ENCODE data around the gene AGPAT4. TPM values are rescaled to one million over a fixed set of nuclear protein-coding genes. Genes with fewer than 3 reads are reported as not detected.

The AGPAT4 gene
- total RNA-seq, 1 experiment from 2014 or later: 9.2 TPM

DNA sequence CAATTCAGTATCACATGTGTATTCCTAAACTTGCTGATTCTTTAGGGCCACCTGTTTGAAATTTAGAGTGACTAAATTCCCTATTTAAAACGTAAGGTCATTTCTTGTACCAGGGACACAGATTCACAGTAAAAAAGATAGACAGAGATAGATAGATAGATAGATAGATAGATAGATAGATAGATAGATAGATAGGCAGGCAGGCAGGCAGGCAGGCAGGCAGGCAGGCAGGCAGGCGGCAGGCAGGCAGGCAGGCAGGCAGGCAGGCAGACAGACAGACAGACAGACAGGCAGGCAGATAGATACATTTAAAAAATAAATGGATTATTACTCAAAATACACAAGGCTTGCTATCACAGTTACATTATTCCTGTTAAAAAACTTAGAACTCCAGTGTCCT, 54.2 kb downstream of the AGPAT4 start:
- intact Hi-C loops (cut with micrococcal nuclease; ENCODE audit: unreplicated experiment): no loop called here
- CTCF ChIA-PET: no interaction called here

DNA sequence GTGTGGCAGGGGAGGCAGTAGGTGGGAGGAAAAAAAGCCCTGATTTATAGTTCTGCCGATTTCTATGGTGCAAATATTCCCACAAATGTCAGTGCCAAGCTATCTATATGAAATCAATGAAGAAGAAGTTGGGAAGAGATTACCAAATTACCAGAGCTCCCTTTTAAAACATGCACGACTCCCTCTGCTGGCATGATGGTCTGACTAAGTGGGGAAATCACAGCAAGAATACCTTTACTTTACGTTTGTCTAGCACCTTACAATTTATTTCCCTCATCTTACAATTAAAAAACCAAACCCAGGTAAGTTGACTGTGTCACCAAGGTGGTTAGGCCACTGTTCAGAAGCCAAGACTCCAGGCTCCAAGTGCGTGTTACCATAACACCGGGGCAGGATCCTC, 55.6 kb downstream of the AGPAT4 start:
- no TSS peak for BruUV-seq (replicated peaks)
- TF ChIP-seq, protein P1, sequence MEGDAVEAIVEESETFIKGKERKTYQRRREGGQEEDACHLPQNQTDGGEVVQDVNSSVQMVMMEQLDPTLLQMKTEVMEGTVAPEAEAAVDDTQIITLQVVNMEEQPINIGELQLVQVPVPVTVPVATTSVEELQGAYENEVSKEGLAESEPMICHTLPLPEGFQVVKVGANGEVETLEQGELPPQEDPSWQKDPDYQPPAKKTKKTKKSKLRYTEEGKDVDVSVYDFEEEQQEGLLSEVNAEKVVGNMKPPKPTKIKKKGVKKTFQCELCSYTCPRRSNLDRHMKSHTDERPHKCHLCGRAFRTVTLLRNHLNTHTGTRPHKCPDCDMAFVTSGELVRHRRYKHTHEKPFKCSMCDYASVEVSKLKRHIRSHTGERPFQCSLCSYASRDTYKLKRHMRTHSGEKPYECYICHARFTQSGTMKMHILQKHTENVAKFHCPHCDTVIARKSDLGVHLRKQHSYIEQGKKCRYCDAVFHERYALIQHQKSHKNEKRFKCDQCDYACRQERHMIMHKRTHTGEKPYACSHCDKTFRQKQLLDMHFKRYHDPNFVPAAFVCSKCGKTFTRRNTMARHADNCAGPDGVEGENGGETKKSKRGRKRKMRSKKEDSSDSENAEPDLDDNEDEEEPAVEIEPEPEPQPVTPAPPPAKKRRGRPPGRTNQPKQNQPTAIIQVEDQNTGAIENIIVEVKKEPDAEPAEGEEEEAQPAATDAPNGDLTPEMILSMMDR (IDR thresholded peaks at IDR 0.05; ENCODE audit: insufficient read depth in 1 of 2, low read depth in 1 of 2, low read length in 1 of 2, severe bottlenecking in 1 of 2, unreplicated experiment in 1 of 2): peak in 1 of 2 experiments; percentile 16
- no peak for DNase-seq
- H3K36me3 ChIP-seq (ENCODE audit: control insufficient read depth, insufficient read depth, low read length): no peaks in the 10 kb centered on the region
- ChIA-PET POLR2A (no interaction called here), CTCF (interaction anchor here (0.6 to 1.2 kb wide), 2 partner anchors 78 to 287 kb away, joined by 3 to 4 read pairs; no protein-coding TSS in a partner anchor)
- peaks cover 11% of the 10 kb centered on the region for H3K36me3 Mint-ChIP-seq (ENCODE audit: insufficient read depth, unreplicated experiment)
- H3K4me1 ChIP-seq: peaks cover 5% of the 10 kb centered on the region; the same call in 1 of the 2 replicates
- H3K27me3 Mint-ChIP-seq (ENCODE audit: insufficient read depth, unreplicated experiment): no peaks in the 10 kb centered on the region
- no peak overlapping the region for H3K27ac Mint-ChIP-seq (ENCODE audit: unreplicated experiment)
- no peaks in the 10 kb centered on the region for H3K27me3 ChIP-seq (replicated peaks; ENCODE audit: control insufficient read depth, insufficient read depth, low read length)
- H3K4me3 ChIP-seq (ENCODE audit: low read depth, low read length): no peak overlapping the region
- no peaks in the 10 kb centered on the region for H3K9me3 ChIP-seq
- H3K4me1 Mint-ChIP-seq (ENCODE audit: low read depth, unreplicated experiment): no peaks in the 10 kb centered on the region
- intact Hi-C loops (cut with micrococcal nuclease; ENCODE audit: unreplicated experiment): no loop called here
- peaks cover 6% of the 10 kb centered on the region for H3K9me3 Mint-ChIP-seq (ENCODE audit: unreplicated experiment)
- no peak overlapping the region for H3K4me3 Mint-ChIP-seq (ENCODE audit: unreplicated experiment)

More for the DNA sequence above, 54.2 kb downstream of the AGPAT4 start:
- H3K27me3 ChIP-seq (replicated peaks; ENCODE audit: control insufficient read depth, insufficient read depth, low read length): no peaks in the 10 kb centered on the region
- POLR2A ChIA-PET: no interaction called here
- Mint-ChIP-seq H3K27me3 (ENCODE audit: insufficient read depth, unreplicated experiment) (no peaks in the 10 kb centered on the region), H3K4me1 (ENCODE audit: low read depth, unreplicated experiment) (no peaks in the 10 kb centered on the region), H3K36me3 (ENCODE audit: insufficient read depth, unreplicated experiment) (peaks cover 6% of the 10 kb centered on the region), H3K4me3 (ENCODE audit: unreplicated experiment) (no peak overlapping the region), H3K9me3 (ENCODE audit: unreplicated experiment) (peaks cover 2% of the 10 kb centered on the region), H3K27ac (ENCODE audit: unreplicated experiment) (no peak overlapping the region)
- H3K36me3 ChIP-seq (ENCODE audit: control insufficient read depth, insufficient read depth, low read length): no peaks in the 10 kb centered on the region
- TF ChIP-seq, protein P1 (IDR thresholded peaks at IDR 0.05; ENCODE audit: insufficient read depth in 1 of 2, low read depth in 1 of 2, low read length in 1 of 2, severe bottlenecking in 1 of 2, unreplicated experiment in 1 of 2): no peak
- no peak overlapping the region for H3K4me3 ChIP-seq (ENCODE audit: low read depth, low read length)
- no peaks in the 10 kb centered on the region for H3K9me3 ChIP-seq
- no peak for DNase-seq
- peaks cover 5% of the 10 kb centered on the region; the same call in 1 of the 2 replicates for H3K4me1 ChIP-seq
- BruUV-seq (replicated peaks): no TSS peak

DNA sequence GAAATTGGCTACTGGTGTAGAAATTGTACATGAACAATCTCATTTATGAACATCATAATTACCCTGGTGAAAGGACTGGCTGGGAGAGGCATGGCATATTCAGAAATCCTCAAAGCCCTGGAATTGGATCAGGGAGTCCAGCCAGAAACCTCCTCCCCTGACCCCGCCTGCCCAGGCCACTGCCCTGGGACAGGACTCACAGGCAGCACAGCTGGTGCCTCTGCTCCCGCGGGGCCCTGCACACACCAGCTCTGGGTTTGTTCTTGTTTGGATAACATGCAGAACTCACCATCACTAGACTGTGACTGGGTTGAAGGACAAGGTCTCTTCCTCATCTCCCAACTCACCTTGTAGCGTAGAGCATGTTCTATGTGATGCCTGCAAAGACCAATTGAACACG, 56.2 kb downstream of the AGPAT4 start:
- ChIA-PET CTCF (interaction anchor here (0.6 to 1.2 kb wide), 2 partner anchors 78 to 287 kb away, joined by 3 to 4 read pairs; no protein-coding TSS in a partner anchor), POLR2A (no interaction called here)
- H3K27ac Mint-ChIP-seq (ENCODE audit: unreplicated experiment): no peak overlapping the region
- H3K9me3 Mint-ChIP-seq (ENCODE audit: unreplicated experiment): peaks cover 6% of the 10 kb centered on the region
- no peak overlapping the region for H3K4me3 Mint-ChIP-seq (ENCODE audit: unreplicated experiment)
- H3K36me3 Mint-ChIP-seq (ENCODE audit: insufficient read depth, unreplicated experiment): peaks cover 11% of the 10 kb centered on the region
- TF ChIP-seq, protein P1 (IDR thresholded peaks at IDR 0.05; ENCODE audit: insufficient read depth in 1 of 2, low read depth in 1 of 2, low read length in 1 of 2, severe bottlenecking in 1 of 2, unreplicated experiment in 1 of 2): no peak
- BruUV-seq (replicated peaks): no TSS peak
- no peaks in the 10 kb centered on the region for H3K4me1 Mint-ChIP-seq (ENCODE audit: low read depth, unreplicated experiment)
- intact Hi-C loops (cut with micrococcal nuclease; ENCODE audit: unreplicated experiment): no loop called here
- Histone ChIP-seq H3K4me3 (ENCODE audit: low read depth, low read length) (no peak overlapping the region), H3K36me3 (ENCODE audit: control insufficient read depth, insufficient read depth, low read length) (no peaks in the 10 kb centered on the region), H3K9me3 (peaks cover under 1% of the 10 kb centered on the region; the same call in 1 of the 2 replicates), H3K4me1 (peaks cover 5% of the 10 kb centered on the region; the same call in 1 of the 2 replicates), H3K27me3 (replicated peaks; ENCODE audit: control insufficient read depth, insufficient read depth, low read length) (no peaks in the 10 kb centered on the region)
- no peak for DNase-seq
- no peaks in the 10 kb centered on the region for H3K27me3 Mint-ChIP-seq (ENCODE audit: insufficient read depth, unreplicated experiment)
